Renal pelvis (tissue), 4 donors: ENCODE results near the gene LFNG. TPM values are rescaled to one million over a fixed set of nuclear protein-coding genes. Genes with fewer than 3 reads are reported as not detected.

ENCODE experiments used
- DNase-seq: peaks from one replicate; pipeline ENCODE4 v3.0.0-alpha.2; 2013
- polyA plus RNA-seq, 3 donors: library from polyadenylated mRNA; unstranded; fragments of 120-200 nt; gene quantifications; one replicate each; pipeline ENCODE4 v1.2.1, GENCODE V29; 2013; ENCODE audit not compliant: insufficient read length in 3 of 3

Gene LFNG
- polyA plus RNA-seq, 3 donors = 37.7 to 40.2 (median 40.0) TPM

DNA sequence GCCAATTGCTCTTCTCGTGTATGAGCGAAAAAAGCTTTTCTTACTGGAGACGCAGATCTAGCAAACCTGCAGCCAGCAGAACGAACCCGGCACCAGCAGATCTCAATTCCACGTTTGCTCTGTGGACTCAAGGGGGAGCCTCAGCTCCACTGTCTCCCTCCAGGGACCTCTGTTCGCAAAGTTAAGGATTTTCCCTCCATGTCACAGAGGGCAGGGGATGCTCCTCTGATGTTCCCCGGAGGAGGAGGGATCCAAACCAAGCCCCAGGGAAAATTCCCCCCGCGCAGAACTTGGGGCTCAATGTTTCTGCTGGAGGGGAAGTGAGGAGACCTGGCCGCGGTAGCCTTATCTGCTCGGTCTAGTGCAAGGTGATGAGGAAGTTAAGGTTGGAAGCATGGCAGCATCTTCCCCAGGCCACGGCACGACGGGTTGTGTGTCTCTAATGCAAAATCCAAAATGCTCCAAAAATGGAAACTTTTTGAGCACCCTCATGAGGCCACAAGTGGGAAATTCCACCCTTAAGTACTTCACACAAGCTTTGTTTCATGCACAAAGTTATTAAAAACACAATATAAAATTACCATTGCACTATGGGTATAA lies 48.2 kb downstream of the LFNG start:
- no peak for DNase-seq

- DNase-seq = no peak
Measured at GRCh38 chr7:2568521-2569223, 49.1 kb downstream of the LFNG start.

GRCh38 chr7:2569421-2569820 lies 49.8 kb downstream of the LFNG start:
- no peak for DNase-seq

DNA sequence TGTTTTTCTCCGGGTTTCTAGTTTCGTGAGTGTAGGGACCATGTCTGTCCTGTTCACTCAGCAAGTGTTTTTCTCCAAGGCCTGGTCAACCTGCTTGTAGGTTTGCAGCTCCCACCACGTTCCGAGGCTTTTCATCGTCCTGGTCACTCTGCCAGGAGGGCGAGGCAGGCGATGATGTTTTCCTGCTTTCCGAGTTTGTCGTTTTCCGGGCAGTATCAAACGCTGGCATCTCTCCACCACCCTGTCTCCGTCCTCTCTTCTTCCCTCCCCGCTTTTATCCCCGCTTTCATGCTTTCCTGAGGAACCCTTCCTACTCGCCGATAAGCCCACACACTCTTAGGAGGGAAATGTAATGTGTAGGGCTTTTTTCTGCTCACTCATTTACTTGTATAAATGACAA lies 50.4 kb downstream of the LFNG start:
- no peak for DNase-seq

- DNase-seq = no peak
Measured at GRCh38 chr7:2571409-2571808, 51.8 kb downstream of the LFNG start.

DNA sequence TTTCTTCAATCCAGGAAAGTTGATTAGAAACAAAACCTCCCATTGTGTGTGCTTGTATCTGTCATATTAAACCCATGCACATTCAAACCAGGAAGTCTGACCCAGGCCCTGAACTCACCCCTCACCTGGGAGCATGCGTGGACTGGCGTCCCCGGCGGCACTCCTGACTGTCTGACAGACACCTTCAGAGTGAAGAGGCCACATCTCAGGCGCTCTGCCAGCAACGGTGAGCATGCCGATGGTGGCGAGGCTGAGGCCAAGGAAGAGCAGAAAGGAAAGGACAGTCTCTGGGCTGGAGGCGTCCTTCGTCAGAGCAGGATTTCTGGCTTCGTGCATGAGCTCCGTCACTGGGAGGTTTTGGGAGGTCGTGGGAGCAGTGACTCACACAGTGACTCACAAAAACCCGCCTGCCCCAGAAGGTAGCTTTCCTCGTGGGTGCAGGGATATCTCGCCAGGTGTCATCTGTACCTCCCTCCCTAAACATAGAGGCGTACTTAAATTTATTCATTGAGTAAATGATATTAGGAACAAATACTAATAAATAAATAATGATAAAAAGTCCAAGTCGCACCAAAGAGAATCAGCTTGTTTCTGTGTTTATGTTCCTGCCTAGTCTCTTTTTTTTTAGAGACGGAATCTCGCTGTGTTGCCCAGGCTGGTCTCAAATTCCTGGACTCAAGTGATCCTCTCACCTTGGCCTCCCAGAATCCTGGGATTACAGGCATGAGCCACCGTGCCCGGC lies 52.7 kb downstream of the LFNG start:
- DNase-seq = no peak

GRCh38 chr7:2573761-2574160 lies 54.2 kb downstream of the LFNG start:
- DNase-seq = no peak

DNA sequence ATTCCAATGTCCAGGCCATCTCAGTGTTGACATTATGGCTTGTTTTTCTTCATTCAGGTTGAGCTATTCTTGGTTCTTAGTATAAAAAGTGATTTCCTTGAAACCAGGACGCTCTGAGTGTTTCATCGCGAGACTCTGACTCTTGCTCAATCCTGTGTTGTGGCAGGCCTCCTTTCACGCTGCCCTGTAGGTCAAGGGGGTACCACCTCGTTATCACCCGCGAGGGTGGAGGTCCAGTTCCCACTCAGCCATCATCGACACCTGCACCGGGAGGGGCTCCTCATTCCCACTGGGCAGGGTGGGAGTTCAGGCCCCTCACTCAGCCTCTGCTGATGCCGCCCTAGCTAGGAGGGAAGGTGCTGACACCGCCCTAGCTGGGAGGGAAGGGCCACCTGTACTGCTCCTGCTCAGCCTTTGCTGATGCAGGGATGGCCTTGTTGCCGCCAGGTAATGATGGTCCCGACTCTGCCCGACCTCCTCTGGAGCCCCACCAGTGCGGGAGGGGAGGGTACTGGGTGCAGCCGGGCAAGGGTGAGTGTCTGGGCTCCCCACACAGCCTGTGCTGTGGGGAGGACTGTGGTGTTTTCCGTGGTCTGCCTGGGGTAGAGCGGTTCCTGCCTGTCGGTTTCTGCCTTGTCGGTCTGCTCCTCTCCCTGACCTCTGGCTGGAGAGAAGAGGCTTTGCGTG lies 55.6 kb downstream of the LFNG start:
- no peak for DNase-seq

DNA sequence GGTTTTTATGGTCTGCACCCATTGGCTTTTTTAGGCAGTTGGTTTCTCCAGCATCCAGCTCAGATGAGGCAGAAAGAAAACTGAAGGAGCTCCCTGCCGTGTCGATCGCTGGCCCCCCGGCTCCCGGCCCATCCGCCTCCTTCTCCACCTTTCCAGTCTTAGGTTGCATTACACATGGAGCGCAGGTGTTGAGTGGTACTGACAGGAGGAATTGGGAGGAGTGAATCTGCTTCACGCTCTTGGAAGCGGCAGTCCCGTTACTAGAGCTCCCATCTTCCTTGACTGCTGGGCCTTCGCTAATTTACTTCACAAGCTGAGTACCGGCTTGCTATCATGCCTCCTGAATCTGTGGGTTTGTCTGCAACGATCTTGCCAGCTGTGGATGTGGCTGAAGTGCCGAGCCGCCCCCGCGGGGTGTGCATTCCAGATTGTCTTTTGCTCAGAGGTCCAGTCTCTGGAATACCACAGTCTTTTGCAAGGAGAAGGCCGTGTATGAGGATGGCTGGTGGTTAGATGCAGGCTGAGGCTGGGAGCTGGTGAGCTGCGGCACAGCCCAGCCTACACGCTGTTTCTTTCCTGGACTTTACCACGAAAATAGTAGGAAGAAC lies 56.3 kb downstream of the LFNG start:
- DNase-seq = no peak

- no peak for DNase-seq
Measured at GRCh38 chr7:2576742-2577491, 57.3 kb downstream of the LFNG start.

Other genes with a start within 250 kb of the LFNG start
- 10 to 100 TPM; 40.7 to 46.2 (median 44.3) TPM for gene SNX8, start 205.3 kb upstream of the LFNG start, polyA plus RNA-seq
- gene EIF3B, start 164.9 kb upstream of the LFNG start, polyA plus RNA-seq = 100 to 1,000 TPM; 147 to 174 (median 155) TPM
- gene CHST12, start 116.2 kb upstream of the LFNG start, polyA plus RNA-seq = 10 to 100 TPM; 13.0 to 15.4 (median 14.0) TPM
- under 1 TPM in 2 of 3 donors, not detected in 1; 0.31 to 0.36 TPM for gene GRIFIN, start 43.4 kb upstream of the LFNG start, polyA plus RNA-seq
- gene BRAT1, start 35.8 kb downstream of the LFNG start, polyA plus RNA-seq = 10 to 100 TPM; 30.2 to 42.4 (median 40.8) TPM
- 10 to 100 TPM; 22.3 to 28.8 (median 26.4) TPM for gene IQCE, start 39.2 kb downstream of the LFNG start, polyA plus RNA-seq
- 100 to 1,000 TPM; 114 to 152 (median 138) TPM for gene TTYH3, start 112.2 kb downstream of the LFNG start, polyA plus RNA-seq
- gene AMZ1, start 168.4 kb downstream of the LFNG start, polyA plus RNA-seq = under 1 TPM; 0.21 to 0.43 (median 0.43) TPM